ENCODE measurements around the gene PTGDR. TPM values are rescaled to one million over a fixed set of nuclear protein-coding genes. Genes with fewer than 3 reads are reported as not detected.

Gene PTGDR, protein sequence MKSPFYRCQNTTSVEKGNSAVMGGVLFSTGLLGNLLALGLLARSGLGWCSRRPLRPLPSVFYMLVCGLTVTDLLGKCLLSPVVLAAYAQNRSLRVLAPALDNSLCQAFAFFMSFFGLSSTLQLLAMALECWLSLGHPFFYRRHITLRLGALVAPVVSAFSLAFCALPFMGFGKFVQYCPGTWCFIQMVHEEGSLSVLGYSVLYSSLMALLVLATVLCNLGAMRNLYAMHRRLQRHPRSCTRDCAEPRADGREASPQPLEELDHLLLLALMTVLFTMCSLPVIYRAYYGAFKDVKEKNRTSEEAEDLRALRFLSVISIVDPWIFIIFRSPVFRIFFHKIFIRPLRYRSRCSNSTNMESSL
- 1 to 10 TPM; 2.9 to 4.5 TPM for total RNA-seq
- long read RNA-seq, donor 1, partial matches to known transcripts, result 2 of 8 reads
- long read RNA-seq, donor 1, other reads (novel, unspliced or antisense), result 5 of 8 reads
- long read RNA-seq, donor 2, transcript PTGDR-201 (2 exons, 2,942 nt), result major isoform, 9 of 14 reads
- long read RNA-seq, donor 2, partial matches to known transcripts, result 0 of 14 reads
- long read RNA-seq, donor 2, other reads (novel, unspliced or antisense), result 5 of 14 reads

DNA sequence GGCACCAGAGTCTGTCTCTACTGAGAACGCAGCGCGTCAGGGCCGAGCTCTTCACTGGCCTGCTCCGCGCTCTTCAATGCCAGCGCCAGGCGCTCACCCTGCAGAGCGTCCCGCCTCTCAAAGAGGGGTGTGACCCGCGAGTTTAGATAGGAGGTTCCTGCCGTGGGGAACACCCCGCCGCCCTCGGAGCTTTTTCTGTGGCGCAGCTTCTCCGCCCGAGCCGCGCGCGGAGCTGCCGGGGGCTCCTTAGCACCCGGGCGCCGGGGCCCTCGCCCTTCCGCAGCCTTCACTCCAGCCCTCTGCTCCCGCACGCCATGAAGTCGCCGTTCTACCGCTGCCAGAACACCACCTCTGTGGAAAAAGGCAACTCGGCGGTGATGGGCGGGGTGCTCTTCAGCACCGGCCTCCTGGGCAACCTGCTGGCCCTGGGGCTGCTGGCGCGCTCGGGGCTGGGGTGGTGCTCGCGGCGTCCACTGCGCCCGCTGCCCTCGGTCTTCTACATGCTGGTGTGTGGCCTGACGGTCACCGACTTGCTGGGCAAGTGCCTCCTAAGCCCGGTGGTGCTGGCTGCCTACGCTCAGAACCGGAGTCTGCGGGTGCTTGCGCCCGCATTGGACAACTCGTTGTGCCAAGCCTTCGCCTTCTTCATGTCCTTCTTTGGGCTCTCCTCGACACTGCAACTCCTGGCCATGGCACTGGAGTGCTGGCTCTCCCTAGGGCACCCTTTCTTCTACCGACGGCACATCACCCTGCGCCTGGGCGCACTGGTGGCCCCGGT, at the start of gene PTGDR:
TSS of gene PTGDR (plus strand) at position 198 of the 778 bp plus-strand sequence. CDS start at position 315, 117 bp downstream.
- intact Hi-C loops (cut with DNase I), result loop anchor here in 1 of 2 donors (5.0 to 10.0 kb wide), 2 partner anchors 273 to 585 kb away; no protein-coding TSS in a partner anchor
- DNase-seq (ENCODE audit: low spot score), result peak; percentile 90

DNA sequence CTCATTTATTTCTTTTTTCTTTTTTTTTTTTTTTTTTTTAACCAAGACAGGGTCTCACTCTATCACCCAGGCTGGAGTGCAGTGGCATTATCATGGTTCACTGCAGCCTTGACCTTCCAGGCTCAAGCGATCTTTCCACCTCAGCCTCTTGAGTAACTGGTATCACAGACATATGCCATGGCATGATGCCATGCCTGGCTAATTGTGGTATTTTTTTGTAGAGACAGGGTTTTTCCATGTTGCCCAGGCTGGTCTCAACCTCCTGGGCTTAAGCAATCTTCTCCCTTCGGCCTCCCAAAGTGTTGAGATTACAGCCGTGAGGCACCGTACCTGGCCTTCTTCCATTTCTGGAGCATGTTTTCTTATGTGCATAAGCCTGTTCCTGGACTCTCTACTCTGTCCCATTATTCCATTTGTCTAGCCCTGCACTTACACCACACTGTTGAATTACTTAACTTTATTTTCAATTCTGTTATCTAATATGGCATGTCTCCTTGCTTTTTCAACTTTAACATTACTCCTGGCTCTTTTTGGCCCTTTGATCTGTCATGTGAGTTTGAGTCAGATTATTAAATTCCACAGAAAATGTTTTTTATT, 47.9 kb upstream of the PTGDR start:
- intact Hi-C loops (cut with DNase I), result no loop called here
- DNase-seq (ENCODE audit: low spot score), result no peak

DNA sequence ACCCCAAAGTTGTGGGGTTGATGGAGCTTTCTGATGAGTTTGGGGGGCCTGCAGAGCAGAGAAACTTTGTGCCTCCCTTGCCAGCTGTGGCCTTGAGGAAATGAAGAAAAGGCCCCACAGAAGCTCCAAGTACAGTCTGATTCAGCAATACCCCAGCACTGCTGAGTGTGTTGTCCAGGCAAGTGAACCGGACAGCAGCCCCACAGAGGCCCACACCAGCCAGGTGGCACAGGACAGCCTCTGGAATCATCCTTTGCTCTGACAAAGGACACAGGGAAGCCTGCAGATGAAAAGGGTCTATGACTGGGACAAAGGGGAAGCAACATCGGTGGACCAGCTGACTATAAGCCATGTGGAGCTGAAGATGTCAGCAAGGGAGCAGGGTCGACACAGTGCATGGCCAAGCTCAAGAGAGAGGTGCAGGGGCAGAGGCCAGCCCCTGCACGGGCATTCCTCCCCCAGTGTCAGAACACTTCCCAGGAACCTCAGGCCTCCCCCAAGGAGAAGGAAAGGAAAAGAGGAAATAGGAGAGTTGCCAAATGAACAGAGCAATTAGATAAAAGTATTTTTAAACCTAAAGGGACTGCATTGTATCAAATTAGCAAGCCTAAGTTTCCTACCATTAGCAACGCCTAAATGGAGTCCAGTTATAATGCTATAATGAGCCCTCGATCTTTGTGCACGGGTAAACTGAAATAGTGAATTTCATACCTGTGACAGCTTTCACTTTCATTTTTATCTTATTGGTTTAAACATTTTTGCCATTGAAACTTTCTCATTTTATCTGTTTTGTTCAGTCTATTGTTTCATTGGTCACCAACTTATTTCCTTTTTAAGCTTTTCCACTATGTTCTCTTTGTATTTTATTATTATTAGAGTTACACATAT, 46.3 kb upstream of the PTGDR start:
- no peak for DNase-seq (ENCODE audit: low spot score)
- intact Hi-C loops (cut with DNase I), result no loop called here

DNA sequence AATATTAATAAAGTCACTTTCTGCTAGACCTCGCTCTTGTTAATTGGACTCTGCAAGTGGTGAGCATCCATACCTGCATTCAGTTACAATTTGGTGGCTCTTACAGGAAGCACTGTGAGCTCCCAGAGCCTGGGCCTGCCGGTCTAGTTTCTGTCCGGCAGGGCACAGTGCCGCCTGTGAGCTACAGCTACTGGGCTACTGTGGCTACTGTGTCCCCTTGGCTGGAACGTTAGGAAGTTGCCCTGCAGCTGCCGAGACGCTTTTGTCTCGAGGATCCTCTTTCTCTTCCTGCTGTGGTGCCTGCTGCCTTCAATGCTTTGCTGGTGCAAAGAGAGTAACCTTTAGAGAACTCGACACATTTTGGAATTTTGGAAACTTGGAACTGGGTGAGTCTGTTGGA, 44.6 kb upstream of the PTGDR start:
- no peak for DNase-seq (ENCODE audit: low spot score)
- intact Hi-C loops (cut with DNase I), result no loop called here

DNA sequence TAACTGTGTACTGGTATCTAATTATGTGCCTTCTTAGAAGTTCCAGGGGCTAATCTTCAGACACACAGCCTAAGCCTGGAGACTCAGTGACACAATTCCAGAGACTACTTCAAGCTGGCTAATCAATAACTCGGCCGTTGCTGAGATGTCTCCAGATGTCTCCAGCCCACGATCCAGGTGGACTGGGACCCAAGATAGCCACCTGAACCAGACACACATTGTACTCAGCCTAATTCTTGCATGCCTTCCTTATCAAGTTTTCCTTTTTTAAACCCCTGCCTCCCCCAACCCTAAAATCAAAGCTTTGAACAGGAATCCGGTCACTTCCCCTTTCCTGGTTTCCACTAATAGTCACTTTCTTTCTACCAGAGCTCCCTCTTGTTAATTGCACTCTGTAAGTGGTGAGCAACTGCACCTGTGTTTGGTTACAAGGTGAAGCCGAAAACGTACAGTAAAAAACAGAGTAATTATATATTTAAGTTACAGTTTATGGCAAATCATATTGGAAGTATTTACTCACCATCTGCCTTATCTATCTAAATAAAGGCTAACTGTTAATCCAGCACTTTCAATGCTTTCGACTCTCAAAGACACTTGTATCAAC, 39.8 kb upstream of the PTGDR start:
- DNase-seq (ENCODE audit: low spot score), result no peak
- intact Hi-C loops (cut with DNase I), result no loop called here

DNA sequence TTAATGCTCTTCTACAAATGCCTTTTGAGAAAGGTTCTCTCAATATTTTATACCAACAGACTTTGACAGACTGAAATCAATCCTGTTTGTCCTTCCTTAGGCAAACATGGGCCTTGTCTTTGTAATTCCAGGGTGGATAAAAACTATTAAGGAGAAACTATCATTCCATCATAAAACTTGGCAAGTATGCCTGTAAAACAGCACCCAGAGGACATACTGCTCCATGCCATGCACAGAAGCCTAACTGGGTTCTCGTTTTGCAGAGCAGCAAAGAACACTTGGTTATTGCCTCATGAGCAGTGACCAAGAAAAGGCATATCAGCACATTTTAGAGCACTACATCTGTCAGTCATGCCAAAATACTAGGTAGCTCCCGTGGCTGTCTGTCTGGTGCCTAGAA, 33.8 kb upstream of the PTGDR start:
- DNase-seq (ENCODE audit: low spot score), result no peak
- intact Hi-C loops (cut with DNase I), result no loop called here

DNA sequence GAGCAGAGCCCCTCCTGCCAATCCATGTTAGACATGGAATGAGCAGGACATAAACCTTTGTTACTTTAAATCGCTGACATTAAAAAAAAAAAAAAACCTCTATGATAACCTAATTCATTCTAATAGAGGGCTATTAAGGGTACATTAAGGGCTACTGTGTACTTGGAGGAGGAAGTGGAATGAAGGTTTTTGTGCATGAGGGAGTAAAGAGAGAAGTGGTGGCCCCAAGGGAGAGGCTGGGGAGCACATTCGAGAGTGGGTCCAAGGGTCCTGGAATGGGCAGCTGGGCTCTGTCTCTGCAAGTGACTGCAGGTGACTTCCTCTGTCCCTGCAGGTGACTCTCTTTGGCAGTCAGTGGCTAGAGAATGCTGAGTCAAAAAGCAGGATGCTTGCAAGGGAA, 32.1 kb upstream of the PTGDR start:
- no peak for DNase-seq (ENCODE audit: low spot score)
- intact Hi-C loops (cut with DNase I), result no loop called here

DNA sequence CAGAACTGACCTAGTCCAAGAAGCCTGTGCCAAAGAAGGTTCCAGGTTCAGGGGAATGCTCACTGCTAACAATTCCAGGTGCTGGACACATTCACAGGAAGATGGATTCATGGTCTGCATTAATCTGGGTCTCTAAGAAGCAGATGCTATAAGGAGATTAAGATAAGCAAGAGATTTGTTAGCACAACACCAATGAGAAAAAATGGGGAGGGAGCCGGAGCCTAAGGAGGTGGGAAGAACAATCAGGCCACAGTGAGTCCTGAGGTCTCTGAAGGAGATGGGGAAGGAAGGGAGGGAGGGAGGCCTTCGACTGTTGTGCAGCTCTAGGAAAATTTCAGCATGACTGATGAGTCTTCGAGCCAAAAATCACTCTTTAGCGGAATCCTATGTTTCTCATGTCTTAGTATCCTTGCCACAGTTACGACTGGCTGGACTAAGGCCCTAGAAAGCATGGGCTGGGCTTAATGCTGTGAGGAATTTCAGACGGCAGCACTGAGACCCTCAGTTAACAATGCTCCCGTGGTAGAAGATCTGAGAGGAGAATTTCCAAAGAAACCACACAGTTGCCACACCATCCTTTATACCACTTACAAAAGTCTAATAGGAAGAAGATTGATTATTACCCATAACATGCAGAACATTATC, 31.5 kb upstream of the PTGDR start:
- no peak for DNase-seq (ENCODE audit: low spot score)
- intact Hi-C loops (cut with DNase I), result no loop called here

DNA sequence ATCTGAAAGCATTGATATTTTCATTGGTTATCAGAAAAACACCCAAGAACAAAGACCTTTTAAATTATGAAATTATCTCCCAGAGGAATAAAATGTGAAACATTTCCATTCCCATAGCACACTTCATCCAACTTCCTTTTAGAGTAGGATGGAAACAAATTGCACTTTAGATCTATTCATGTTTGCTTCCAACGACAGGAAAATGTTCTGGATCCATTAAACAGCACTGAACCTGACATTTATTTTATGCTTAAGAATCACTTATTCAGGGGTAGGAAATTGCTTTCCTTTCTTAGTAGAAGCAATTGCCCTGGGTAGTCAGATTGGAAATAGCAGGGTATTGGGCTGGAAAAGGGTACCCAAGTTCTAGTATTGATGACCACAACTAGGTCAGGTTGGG, 28.8 kb upstream of the PTGDR start:
- no peak for DNase-seq (ENCODE audit: low spot score)
- intact Hi-C loops (cut with DNase I), result no loop called here

DNA sequence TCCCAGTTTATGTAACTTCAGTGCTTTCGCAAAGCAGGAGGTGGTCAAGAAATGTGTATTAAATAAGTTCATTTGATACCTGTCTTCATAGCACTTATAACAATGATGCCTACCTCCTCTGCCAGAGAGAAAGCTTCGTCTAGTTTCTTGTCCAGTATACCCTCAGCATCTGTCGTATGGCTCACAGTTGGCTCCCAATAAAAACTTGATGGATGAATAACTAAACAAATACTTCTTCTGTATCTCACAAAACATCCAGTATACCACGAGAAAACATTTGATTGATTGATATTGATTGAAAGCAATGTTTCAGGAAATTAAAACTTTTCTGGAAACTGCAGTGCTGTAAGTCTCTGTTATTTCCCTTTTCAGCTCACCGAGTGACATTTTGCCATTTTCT, 26.9 kb upstream of the PTGDR start:
- intact Hi-C loops (cut with DNase I), result no loop called here
- no peak for DNase-seq (ENCODE audit: low spot score)

DNA sequence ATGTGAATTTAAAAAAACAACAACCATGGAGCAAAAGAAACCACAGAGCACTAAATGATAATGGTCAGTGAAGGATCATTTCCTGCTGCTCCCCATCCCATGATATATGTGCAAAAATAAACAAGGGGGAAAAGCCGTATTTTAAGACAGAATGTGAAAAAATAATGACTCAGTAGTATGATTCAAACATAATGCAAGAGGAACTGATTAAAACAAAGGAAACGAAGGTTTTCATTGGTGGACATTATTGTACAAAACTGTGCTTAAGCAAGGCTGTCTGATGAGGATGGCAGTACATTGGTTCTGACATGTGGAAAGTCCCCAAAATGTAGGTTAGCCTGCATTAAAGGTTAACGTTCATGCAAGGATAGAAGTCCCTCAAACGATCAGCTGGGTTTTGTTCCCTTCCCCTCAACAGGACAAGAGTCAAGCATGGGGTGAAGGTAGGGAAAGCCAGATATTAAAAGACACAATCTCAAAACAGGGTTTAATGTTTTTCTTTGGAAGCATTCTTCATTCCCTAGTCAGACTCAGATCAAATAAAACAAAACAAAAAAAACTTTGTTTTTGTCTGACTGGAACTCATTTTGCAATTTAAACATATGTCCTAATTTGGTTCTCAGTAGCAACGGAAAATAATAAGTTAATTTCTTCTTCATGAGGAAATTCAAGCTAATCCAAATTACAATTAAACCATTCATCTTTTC, 26.3 kb upstream of the PTGDR start:
- DNase-seq (ENCODE audit: low spot score), result no peak
- intact Hi-C loops (cut with DNase I), result no loop called here

DNA sequence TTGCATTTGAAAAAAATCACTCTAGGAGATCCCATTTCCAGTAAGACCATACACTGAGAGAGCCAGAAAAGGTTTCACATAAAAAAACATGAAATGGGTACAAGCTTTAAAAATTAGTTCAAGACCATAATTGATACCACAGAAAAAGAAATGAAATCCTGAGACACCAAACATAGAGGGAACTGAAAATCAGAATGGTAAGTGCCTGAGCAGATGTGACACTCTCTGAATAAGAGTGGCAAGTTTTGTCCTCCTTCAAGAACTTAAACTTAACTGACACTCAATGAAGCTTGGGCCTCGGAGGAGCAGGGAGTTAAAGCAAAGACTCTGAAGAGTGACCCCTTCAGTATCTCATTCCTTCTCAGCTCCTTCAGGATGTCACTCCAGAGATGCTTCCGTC, 23.2 kb upstream of the PTGDR start:
- no peak for DNase-seq (ENCODE audit: low spot score)
- intact Hi-C loops (cut with DNase I), result no loop called here

DNA sequence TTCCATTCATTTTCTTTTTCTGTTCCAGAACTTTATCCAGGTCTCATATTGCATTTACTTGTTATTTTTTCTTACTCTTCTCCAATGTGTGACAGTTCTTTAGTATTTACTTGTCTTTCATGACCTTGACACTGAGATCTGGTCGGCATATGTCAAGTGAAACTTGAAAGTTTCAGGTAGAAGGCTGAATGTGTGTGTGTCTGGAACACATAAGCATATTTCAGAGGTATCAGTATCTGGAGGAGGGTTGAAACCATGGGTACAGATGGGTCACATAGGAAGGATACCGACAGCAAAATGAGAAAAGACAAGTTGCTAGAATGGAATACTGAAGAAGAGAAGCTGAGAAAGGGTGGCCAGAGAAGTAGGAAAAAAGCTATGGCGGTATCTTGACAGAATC, 22.5 kb upstream of the PTGDR start:
- intact Hi-C loops (cut with DNase I), result no loop called here
- DNase-seq (ENCODE audit: low spot score), result no peak

DNA sequence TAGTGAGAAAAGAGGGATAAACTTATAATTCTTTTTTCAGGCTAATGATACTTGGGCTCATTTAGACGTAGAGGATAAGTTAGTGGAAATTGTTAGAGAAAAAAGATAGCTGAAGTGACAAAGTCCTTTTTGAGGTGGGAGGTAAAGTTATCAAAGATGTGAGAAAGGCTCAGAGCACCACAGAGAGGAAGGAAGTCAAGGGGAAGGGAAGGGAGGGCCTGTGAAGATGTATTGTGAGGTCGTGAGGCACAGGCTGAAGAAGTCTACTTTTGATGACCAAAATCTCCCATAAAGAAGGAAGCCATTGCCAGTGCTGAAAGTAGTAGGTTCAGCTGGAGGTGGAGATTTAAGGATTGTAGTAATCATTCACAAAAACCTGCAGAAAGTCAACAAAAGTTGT, 19.4 kb upstream of the PTGDR start:
- intact Hi-C loops (cut with DNase I), result no loop called here
- no peak for DNase-seq (ENCODE audit: low spot score)

DNA sequence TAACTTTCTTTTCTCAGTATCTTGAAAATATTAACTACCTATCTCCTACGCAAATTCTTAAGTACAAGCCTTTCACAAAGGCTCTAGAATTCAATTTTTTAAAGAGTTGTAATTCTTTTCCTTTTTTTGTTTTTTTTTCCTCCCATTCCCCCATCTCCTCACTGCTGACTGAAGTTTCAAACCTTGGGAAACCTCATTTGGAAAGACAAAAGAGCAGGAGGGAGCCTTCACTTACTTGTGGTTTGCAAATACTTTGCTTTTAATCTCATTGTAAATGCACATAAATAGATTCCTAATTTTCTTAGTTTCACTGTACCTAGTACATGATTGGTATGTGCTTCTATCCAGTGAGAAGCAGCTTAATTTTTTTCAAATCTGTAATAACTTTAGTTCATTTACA, 15.8 kb upstream of the PTGDR start:
- intact Hi-C loops (cut with DNase I), result no loop called here
- no peak for DNase-seq (ENCODE audit: low spot score)

DNA sequence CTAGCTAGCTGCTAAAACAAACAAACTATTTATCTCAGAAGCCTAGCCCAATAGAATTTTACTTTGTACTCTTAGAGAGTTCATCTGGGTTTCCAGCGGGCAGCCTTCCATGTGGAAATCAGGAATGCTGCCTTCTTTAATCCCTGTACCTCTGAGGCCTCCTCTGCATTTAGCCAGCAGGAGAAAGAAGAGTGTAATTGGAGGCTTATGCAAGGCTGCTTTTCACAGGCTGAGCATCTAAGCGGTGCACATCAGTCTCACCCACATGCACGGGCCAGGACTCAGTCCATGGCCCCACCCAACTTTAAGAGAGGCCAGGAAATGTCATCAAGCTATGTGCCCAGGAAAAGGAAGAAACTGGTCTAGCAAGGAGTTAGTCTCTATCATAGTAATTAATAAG, 14.0 kb upstream of the PTGDR start:
- DNase-seq (ENCODE audit: low spot score), result no peak
- intact Hi-C loops (cut with DNase I), result no loop called here

DNA sequence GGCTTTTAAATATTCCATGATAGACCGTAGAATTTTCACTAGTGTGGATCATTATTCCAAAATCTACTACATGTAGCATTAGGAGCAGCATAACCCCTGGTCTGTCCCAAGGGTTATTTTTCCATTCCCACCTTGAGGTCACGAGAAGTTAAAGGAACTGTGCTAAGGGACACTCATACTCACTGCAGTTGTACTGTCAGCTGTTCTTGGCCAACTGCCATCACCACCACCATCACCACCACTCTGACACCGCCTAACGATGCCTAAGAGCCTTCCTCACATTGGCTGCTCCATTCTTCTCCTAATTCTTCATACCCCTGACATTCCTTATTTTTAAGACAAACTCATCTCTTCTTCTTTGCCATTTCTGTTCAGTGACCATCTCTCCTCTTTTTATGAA, 13.4 kb upstream of the PTGDR start:
- no peak for DNase-seq (ENCODE audit: low spot score)
- intact Hi-C loops (cut with DNase I), result no loop called here

DNA sequence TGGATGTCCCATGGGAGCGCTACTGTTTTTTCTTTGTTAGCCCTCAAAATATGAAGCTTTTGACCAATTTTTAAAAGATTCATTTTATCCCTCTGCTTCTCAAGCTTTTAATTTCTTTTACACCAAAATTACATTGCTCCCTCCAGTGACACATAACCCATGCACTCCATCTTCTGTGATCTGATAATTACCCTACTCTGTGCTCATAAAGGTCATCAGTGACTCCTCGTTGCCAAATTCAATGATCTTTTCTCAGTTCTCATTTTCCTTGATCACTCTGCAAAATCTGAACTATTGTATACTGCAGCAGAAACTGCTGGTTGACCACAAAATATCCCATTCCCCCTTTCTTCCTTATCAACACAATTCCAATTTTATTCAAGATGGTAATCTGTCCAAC, 8.7 kb upstream of the PTGDR start:
- intact Hi-C loops (cut with DNase I), result no loop called here
- DNase-seq (ENCODE audit: low spot score), result no peak
